GM19025 (cell line): Measurements from ENCODE around the gene STK32B.
"Not testable (repeated sequence)": the region's sequence is repeated elsewhere in the genome, so short reads cannot be mapped to it uniquely, and the experiment has no call there.

ENCODE experiments used
- ATAC-seq: cut with Tn5 transposase; IDR thresholded peaks from one replicate; pipeline ENCODE4 v1.9.1; 2021; ENCODE audit warnings: mild to moderate bottlenecking, low read depth, moderate library complexity; ENCODE audit not compliant: unreplicated experiment

Gene STK32B

DNA sequence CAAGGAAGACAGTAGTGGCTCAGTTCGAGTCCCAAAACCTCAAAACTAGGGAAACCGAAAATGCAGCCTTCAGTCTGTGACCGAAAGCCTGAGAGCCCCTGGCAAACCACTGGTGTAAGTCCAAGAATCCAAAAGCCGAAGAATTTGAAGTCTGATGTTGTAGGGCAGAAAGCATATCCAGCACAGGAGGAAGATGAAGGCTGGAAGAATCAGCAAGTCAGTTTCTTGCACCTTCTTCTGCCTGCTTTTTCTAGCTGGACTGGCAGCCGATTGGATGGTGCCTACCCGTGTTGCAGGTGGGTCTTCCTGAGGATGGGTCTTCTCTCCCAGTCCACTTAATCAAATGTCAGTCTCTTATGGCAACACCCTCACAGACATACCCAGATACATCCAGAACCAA is 95.0 kb downstream of the STK32B start:
- no peak for ATAC-seq

DNA sequence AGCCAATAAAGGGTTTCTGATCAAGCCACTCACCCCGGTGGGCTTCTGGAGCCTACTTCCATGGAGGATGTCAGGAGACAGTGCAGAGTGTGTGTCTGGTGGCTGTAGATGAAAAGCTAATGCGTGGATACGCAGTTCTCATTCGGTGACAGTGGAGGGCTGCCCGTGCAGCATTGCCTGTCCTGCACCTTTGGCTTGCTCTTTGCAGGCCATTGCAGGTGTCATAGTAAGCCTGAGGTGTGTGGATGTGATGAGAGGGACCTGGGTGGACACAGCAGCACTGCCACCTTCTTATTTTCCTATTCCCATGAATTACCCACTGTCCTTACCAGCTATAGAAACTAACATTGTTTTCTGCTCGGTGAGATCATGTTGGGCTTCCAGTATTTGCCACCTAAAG is 101.2 kb downstream of the STK32B start:
- ATAC-seq = no peak

DNA sequence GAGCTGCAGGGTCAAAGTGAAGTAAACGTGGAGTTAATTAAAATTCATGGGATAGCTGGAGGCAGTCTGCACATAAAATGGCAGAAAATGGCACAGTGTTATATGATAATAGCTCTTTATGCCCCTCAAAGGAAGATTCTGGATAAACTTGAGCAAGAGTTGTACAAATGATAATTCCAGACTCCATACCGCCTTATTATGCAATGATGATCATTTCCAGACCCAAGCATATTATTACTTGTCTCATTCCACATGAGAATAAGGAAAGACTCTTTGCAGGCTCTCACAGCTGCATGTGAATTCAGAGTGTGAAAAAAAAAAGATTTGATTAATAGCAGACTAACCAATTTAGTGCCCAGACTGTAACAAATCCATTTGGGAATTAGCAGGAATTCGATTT is 105.4 kb downstream of the STK32B start:
- ATAC-seq = no peak

DNA sequence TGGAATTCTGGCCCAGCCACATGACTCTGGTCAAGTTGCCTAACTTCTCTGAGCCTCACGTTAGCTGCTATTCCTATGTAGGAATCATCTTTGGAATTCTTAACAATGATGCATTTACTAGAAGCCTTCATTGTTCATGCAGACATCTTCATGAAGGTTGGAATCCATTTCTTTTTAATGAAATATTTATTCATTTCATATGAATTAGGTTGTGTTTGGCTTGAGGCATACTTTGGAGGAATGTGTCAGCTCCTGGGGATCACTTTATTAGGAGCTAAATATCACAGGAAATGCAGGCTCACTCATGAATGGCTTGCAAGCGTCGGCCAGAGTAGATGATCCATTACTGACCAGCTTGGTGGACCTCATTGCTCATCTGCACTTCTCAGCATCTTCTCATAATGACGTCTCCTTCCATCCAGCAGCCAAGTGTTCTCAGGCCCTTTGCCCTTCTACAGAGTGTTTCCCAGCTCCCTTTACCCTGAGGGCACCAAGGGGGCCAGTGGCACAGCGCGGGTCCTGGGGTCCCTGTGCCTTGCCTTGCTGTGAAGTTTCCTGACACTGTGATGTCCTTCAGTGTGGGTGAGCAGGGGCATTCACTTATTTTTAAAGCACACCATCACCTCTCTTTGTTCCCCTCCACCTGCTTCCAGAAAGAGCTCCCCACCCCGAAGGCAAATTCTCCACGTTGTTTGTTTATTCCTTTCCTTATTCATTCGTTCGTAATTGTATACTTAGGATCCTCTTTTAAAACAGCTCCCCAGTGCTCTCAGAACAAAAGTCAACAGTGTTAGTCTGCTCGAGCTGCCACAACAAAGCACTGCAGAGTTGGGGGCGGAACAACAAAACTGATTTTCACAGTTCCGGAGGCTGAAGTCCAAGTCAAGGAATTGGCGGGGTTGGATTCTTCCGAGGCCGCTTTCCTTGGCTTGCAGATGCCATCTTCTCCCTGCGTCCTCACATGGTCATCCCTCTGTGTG is 106.8 kb downstream of the STK32B start:
- no peak for ATAC-seq

DNA sequence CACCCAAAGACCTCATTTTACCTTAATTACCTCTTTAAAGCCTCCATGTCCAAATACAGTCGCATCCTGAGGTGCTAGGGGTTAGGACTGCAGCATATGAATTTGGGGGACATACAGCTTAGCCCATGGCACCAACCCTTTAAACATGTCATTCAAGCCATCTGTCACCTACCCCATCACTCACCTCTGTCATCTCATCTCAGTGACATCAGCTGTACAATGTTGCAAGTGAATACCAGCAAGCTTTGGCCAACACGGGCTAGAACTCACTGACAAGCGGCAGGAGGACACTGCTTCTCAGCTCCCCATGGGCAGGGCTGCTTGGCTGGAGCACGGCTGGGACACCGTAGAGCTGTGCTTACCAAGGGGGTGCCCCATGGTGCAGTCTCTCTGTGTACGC is 107.5 kb downstream of the STK32B start:
- ATAC-seq = no peak

DNA sequence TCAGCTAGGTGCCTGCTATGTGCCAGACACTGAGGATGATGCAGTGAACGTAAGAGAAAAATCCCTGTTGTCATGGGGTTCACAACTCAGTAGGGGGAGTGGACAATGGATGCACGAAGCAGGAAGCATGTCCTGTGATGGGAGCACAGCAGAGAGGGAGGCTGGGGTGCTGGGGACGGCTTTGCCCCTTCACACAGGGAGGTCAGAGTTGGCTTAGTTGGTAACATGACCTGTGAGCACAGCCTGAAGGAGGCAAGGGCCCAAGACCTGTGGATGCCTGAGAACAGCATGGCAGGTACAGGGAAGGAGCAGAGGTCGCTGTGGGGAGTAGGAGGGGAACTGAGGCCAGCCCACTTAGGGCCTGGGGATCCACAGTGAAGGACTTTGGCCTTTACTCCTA is 109.4 kb downstream of the STK32B start:
- ATAC-seq = no peak

DNA sequence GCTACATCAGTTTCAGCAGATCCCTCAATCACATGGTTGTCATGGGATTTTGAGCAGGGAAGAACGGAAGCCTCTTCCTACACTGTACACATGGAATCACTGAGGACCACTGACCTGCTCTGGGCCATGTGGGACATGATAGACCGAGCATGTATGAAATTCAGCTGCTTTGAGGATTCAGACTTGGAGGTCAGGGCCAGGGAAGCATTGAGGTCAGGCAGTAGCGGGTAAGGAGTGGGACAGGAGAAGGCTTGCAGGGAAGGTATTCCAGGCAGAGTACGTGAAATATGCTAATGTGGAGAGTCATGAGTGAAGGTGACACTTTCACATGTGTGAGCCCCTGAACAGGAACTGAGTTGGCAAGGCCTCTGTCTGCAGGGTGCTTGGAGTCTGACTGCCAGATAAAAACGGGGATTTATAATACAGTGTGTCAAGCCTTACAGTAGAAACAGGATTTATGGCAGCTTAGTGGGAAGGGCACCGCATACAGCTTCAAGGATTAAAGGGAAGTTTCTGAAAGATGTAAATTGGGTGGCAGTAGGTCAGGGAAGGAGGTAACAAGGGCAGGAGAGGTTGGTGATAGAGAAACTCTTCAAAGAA is 111.7 kb downstream of the STK32B start:
- ATAC-seq = no peak

DNA sequence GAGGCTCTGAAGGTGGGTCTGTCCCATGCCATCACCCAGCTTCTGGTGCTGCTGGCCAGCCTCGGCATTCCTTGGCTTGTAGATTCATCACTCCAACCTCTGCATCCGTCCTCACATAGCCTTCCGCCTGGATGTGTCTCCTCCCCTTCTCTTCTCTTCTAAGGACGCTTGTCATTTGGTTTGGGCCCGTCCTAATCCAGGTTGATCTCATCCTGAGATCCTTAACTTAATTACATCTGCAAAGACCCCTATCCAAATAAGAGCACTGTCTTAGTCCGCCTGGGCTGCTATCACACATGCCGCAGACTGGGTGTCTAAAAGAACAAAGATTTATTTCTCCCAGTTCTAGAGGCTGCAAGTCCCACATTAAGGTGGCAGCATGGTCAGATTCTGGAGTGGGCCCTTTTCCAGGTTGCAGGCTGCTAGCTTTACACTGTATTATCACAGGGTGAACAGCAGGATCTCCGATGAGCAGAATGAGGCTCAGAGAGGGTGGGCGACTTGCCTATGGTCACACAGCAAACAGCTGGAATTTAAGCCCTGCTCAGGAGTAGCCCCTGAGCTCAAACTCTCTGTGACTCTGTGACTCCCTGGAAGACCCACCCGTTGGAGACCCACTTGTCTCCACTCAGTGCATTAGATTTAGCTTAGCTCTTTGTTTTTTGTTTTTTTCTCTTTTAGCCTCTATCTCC is 113.1 kb downstream of the STK32B start:
- ATAC-seq = no peak

DNA sequence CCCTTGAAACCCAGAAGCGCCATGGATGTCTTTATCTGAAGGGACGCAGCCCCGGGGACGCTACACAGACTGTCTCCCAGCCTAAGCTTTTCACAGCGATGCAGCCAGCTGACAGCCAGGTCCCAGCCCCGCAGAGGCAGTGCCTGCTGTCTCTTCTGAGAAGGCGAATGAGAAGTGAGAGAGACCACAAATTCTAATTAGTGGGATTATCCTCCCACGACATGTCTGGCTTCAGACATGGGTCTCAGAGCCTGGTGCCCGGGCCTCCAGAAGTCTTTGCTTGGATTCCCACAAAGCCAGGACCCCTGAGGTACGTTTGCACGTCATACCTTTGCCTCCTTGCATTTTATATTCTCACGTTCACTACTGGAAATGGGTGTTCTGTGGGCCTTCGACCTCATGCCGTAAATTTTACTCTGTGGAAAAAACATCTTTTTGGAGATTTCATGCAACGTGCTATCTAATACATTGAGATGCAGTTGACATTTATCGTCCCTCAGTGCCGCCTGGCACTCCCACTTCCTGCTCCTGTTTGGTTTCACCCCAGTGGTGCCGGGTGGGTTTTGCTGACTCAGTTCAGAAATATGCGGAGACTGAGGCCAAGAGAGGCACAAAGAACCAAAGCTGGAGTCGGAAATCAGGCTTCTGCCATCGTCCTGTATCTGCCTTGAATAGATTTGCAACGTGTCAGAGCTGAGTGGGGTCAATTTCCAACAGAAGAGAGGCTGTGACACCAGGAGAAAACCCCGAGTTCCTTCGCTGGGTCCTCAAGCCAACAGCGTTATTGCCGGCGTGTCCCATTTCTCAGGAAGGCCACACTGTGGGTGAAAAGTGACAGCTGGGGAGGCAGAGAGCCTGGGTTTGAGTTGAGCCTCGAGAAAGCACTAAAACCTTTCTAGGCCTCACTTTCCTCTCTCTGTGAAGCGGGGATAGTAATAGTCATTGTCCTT is 114.4 kb downstream of the STK32B start:
- ATAC-seq = no peak

DNA sequence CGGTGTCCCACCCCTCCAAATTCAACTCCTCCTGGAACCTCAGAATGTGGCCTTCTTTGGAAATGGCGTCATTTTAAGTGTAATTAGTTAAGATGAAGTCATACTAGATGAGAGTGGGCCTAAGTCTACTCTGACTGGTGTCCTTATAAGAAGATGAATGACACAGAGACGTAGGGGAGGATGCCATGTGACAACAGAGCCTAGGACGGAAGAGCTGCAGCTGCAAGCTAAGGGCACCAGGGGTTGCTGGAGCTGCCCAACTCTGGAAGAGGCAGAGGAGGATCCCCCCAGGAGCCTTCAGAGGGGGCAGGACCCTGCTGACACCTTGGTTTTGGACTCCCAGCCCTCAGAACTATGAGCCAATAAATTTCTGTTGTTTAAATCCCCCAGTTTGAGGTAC is 115.1 kb downstream of the STK32B start:
- ATAC-seq = no peak

DNA sequence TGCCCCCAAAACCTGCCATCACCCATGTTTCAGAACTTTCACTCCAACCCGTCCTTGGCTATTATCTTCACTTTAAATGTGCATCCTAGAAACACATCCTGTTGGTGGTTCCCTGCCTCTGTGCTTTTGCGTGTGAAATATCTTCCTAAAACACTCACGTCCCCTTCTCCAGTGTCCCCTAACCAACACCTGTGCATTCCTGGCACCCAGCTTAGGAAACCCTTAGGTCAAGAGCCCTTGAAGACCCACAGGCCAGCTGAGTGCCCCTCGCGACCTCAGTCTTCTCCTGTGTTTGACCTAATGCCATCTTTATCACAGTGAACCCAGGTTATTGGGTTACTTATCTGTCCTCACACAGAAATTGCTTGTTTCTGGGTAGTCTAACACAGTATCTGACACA is 117.6 kb downstream of the STK32B start:
- ATAC-seq = no peak

DNA sequence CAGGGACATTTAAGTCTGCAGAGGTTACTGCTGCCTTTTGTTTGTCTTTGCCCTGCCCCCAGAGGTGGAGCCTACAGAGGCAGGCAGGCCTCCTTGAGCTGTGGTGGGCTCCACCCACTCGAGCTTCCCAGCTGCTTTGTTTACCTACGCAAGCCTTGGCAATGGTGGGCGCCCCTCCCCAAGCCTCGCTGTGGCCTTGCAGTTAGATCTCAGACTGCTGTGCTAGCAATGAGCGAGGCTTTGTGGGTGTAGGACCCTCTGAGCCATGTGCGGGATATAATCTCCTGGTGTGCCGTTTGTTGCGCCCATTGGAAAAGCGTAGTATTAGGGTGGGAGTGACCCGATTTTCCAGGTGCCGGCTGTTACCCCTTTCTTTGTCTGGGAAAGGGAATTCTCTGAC is 124.6 kb downstream of the STK32B start:
- ATAC-seq = not testable (repeated sequence)

DNA sequence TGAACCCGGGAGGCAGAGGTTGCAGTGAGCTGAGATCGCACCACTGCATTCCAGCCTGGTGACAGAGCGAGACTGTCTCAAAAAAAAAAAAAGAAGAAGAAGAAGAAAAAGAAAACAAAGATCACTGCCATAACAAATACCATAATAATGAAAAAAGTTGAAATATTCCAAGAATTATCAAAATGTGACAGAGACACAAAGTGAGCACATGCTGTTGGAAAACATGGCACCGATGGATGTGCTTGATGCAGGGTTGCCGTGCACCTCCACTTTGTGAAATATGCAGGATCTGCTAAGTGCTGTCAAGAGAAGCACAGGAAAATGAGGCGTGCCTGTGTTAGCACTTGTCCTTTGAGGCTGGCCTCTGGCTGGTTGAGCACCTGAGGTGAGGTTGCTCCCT is 133.3 kb downstream of the STK32B start:
- no peak for ATAC-seq

DNA sequence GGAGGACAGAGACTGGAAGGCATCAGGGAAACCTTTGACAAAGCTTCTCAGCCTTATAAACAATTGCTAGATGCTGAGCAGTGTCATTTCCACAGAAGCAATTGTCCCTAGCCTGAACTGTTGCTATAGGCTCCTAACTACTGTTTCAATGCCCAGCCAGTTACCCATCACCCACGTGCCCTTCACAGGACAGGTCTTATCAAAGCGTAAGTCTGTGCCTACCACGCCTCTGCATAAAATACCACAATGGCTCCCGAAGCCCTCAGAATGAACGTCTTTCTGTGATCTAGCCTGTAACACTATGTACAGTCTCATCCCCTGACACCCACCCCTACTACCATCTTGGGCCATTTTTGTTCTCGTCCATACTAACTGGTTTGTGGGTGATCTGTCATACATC is 134.3 kb downstream of the STK32B start:
- ATAC-seq = no peak

DNA sequence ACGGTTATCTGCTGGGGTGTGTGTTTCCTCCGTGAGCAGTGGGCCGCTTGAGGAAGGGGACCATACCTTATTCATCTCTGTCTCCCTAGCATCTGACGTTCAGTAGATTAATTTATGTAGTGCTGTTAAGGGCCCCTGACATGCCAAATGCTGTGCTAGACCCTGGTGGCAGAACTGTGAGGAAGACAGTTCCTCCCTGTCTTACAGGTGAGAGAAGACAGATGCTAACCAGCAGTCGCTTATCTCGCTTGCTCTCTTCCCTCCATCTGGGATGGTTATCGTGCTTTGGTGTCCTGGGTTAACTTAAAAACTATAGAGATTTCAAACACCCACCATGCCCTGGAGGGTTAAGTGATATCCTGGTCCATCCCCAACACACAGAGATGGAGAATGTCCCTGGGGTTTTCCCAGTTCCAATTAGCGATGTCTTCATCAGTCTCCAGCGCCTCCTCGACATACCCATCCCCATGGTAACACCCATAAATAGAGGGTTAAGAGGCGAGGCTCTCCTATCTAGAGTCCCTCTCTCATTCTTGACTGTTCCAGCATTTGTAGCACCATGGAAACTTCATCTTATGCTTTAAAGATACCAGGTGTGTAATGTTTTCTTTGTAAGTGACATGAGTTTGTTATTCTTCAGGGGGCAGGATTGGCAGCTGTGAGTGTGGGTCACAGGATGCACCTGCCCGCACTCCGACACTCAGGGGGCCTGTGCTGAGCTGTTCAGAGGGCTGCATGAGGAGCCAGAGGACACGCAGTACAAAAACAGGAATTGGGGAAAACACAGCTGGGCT is 135.2 kb downstream of the STK32B start:
- ATAC-seq = no peak

DNA sequence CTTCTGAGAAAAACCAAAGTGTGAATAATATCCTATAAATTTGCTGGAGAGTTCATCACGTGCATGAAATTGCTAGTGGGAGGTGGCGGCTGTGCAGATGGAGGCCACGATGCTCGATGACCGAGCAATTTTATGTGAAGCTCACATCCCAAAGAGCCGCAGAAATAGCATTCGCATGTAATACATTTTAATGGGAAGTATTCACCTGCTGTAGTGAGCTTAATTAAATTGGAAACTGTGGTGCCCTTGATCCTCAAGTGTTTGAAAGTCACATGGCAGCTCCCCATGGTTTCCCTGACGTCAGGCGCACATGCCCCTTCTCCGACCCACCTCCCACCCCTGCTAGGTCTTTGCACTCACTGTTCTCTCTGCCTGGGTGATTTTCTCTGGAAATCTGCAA is 136.8 kb downstream of the STK32B start:
- ATAC-seq = no peak

DNA sequence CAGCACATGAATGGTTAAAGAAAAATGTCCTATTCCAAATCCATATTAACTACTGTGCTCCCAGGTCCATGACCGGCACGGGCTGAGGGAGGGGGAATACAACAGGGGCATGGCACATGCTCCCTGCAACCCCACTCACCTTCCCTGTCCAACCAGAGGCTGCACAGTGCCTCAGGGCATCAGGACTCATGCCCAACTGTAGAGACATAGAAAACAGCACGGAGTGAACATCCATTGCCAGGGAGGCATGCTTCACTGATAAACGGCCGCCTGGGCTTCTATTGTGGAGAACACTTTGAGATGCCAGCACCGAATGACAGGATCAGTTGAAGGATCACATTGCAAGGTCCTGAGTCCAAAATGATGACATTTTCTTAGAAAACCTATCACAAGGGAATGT is 140.6 kb downstream of the STK32B start:
- no peak for ATAC-seq

DNA sequence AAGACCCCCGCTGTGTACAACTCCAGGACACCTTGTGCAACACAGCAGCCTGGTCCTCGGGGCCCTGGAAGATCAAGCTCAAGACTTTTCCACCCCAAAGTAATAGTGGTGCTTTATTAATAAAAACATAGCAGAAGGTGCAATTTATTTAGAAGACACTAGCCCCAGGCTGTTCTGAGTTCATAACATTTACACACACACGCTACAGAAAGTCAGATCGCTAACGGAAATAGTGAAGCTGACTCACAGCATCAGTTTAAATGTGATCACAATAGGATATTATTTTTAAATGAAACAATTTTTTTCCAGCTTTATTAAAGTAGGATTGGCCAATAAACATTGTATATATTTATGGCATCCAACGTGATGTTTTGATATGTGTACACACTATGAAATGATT is 141.0 kb downstream of the STK32B start:
- ATAC-seq = no peak

DNA sequence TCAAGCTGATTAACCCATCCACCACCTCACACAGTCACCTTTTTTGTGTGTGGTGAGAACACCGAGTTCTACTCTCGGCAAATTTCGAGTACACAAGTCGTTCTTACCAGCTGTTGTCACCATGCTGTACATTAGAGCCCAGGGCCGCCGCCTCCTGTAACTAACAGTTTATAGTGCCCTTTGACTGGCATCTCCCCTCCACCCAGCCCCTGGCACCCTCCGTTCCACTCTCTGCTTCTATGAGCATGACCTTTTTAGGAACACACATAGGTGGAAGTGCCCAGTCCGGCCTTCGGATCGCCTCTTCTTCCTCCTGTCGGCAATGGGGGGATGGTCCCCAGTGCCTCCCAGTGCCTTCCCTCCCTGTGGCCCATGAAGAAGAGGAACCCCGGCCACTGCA is 141.4 kb downstream of the STK32B start:
- ATAC-seq = no peak
